HepG2 (cell line): ENCODE data around the gene APC2. TPM values are rescaled to one million over a fixed set of nuclear protein-coding genes. Genes with fewer than 3 reads are reported as not detected.

Experiments used
- BRD4 ChIP-seq: sonication (generic); formaldehyde crosslinking; IDR thresholded peaks from 2 replicates; pipeline ENCODE4 v1.4.0; 2020; ENCODE audit warnings: missing genetic modification reagents
- CTCF ChIP-seq: sonication (generic); formaldehyde crosslinking; IDR thresholded peaks from 2 replicates; pipeline ENCODE4 v1.5.0; 2020; ENCODE audit warnings: mild to moderate bottlenecking, missing genetic modification reagents, moderate library complexity
- DNMT1 ChIP-seq: sonication (generic); formaldehyde crosslinking; IDR thresholded peaks from 2 replicates; pipeline ENCODE4 v1.5.1; 2020; ENCODE audit warnings: mild to moderate bottlenecking, missing genetic modification reagents
- HES4 ChIP-seq: sonication (generic); formaldehyde crosslinking; IDR thresholded peaks from 2 replicates; pipeline ENCODE4 v1.9.0; 2021; ENCODE audit warnings: mild to moderate bottlenecking, missing genetic modification reagents, borderline replicate concordance
- HMGXB4 ChIP-seq, 2 experiments: sonication (generic) in 1 of 2; formaldehyde crosslinking in 1 of 2; IDR thresholded peaks; 2 replicates each; pipeline versions ENCODE4 v1.4.0 to v1.6.1; 2018 to 2020; ENCODE audit warnings: missing genetic modification reagents in 2 of 2, borderline replicate concordance in 1 of 2, low read depth in 1 of 2, mild to moderate bottlenecking in 1 of 2, missing biosample characterization in 1 of 2
- HNRNPK ChIP-seq: fragments of 200-400 bp; formaldehyde crosslinking; IDR thresholded peaks from 2 replicates; pipeline ENCODE4 v1.6.1; 2018; ENCODE audit warnings: low read length, low read depth, moderate library complexity, mild to moderate bottlenecking; ENCODE audit not compliant: poor library complexity, severe bottlenecking
- HOXA3 ChIP-seq: sonication (generic); formaldehyde crosslinking; IDR thresholded peaks from 2 replicates; pipeline ENCODE4 v1.5.0; 2020; ENCODE audit warnings: missing genetic modification reagents
- KLF11 ChIP-seq: IDR thresholded peaks from 2 replicates; pipeline ENCODE4 v1.6.1; 2016; ENCODE audit warnings: missing compliant biosample characterization
- NFYC ChIP-seq: IDR thresholded peaks from 2 replicates; pipeline ENCODE4 v1.6.1; 2016; ENCODE audit warnings: missing genetic modification reagents, missing compliant biosample characterization
- NR2F2 ChIP-seq: IDR thresholded peaks from 2 replicates; pipeline ENCODE4 v1.6.1; 2012; ENCODE audit warnings: low read depth, inconsistent platforms, borderline replicate concordance
- NRL ChIP-seq: sonication (generic); formaldehyde crosslinking; IDR thresholded peaks from 2 replicates; pipeline ENCODE4 v1.5.0; 2020; ENCODE audit warnings: missing genetic modification reagents, mild to moderate bottlenecking, moderate library complexity, borderline replicate concordance
- PLRG1 ChIP-seq: fragments of 450-650 bp; conservative IDR thresholded peaks from 2 replicates; pipeline ENCODE4 v1.6.1; 2016
- RAD21 ChIP-seq: fragments of 450-650 bp; formaldehyde crosslinking; IDR thresholded peaks from 2 replicates; pipeline ENCODE4 v1.5.0; 2020; ENCODE audit warnings: mild to moderate bottlenecking
- RBFOX2 ChIP-seq: fragments of 200-400 bp; formaldehyde crosslinking; IDR thresholded peaks from 2 replicates; pipeline ENCODE4 v1.6.1; 2017; ENCODE audit warnings: low read depth, mild to moderate bottlenecking, low read length
- SALL1 ChIP-seq: sonication (generic); formaldehyde crosslinking; IDR thresholded peaks from 2 replicates; pipeline ENCODE4 v1.8.0; 2022; ENCODE audit warnings: mild to moderate bottlenecking, missing genetic modification reagents
- SNRNP70 ChIP-seq: fragments of 200-400 bp; formaldehyde crosslinking; IDR thresholded peaks from 2 replicates; pipeline ENCODE4 v1.6.1; 2017; ENCODE audit warnings: mild to moderate bottlenecking, low read depth, low read length, moderate library complexity
- ZGPAT ChIP-seq: IDR thresholded peaks from 2 replicates; pipeline ENCODE4 v1.6.1; 2016; ENCODE audit warnings: mild to moderate bottlenecking
- ZKSCAN1 ChIP-seq: fragments of 150-350 bp; IDR thresholded peaks from 2 replicates; pipeline ENCODE4 v1.6.1; 2014; ENCODE audit warnings: low read length
- ZNF205 ChIP-seq: IDR thresholded peaks from 2 replicates; pipeline ENCODE4 v1.6.1; 2018; ENCODE audit warnings: missing biosample characterization, missing genetic modification reagents
- ZNF264 ChIP-seq: sonication (generic); formaldehyde crosslinking; IDR thresholded peaks from 2 replicates; pipeline ENCODE4 v1.4.0; 2020; ENCODE audit warnings: missing genetic modification reagents
- ZNF34 ChIP-seq: sonication (generic); formaldehyde crosslinking; IDR thresholded peaks from 2 replicates; pipeline ENCODE4 v1.4.0; 2020; ENCODE audit warnings: mild to moderate bottlenecking, missing genetic modification reagents, borderline replicate concordance
- ZNF563 ChIP-seq: sonication (generic); formaldehyde crosslinking; IDR thresholded peaks from 2 replicates; pipeline ENCODE4 v1.8.0; 2022; ENCODE audit warnings: mild to moderate bottlenecking, moderate library complexity, missing genetic modification reagents
- ZNF607 ChIP-seq: sonication (generic); formaldehyde crosslinking; IDR thresholded peaks from 2 replicates; pipeline ENCODE4 v1.5.1; 2020; ENCODE audit warnings: missing genetic modification reagents, mild to moderate bottlenecking, borderline replicate concordance
- ZNF704 ChIP-seq: sonication (generic); formaldehyde crosslinking; IDR thresholded peaks from 2 replicates; pipeline ENCODE4 v1.8.1; 2023; ENCODE audit warnings: mild to moderate bottlenecking, inconsistent platforms, moderate library complexity, missing genetic modification reagents, borderline replicate concordance
- ZNF841 ChIP-seq: sonication (generic); formaldehyde crosslinking; IDR thresholded peaks from 2 replicates; pipeline ENCODE4 v1.8.1; 2023; ENCODE audit warnings: missing genetic modification reagents, borderline replicate concordance
- polyA plus RNA-seq, 8 experiments: library from polyadenylated mRNA; depleted of rRNA in 3 of 8; stranded (reverse) in 7 of 8; unstranded in 1 of 8; fragments of >200 nt; fragmentation: Illumina TruSeq in 4 of 8; extraction: Trizol in 4 of 8; gene quantifications; 2 replicates each; pipeline versions ENCODE4 v1.2.1 to v1.2.3, GENCODE V29; 2011 to 2016; ENCODE audit warnings: low read depth in 4 of 8, missing spikeins in 1 of 8, mixed read lengths in 1 of 8; ENCODE audit not compliant: insufficient read depth in 1 of 8
- total RNA-seq, 5 experiments: library from RNA; depleted of rRNA; stranded (reverse); fragments of >200 nt; fragmentation: Illumina TruSeq; extraction: Trizol; gene quantifications; 2 replicates each; pipeline ENCODE4 v1.2.3, GENCODE V29; 2016; ENCODE audit warnings: low read depth in 1 of 5

APC2 gene
- total and polyA plus RNA-seq, 2 of the 13 experiments (the other 11 are each of a cell fraction or from before 2014, with no cell fraction given), result 0.08 to 0.22 TPM

- TF ChIP-seq SALL1 (peak; percentile 32; the same call in 1 of the 2 replicates), PLRG1 (no peak), HNRNPK (no peak), CTCF (CRISPR knock-in tag) (peak; percentile 51; the same call in 1 of the 2 replicates), NRL (CRISPR knock-in tag) (no peak), ZNF607 (peak; percentile 84; the same call in 1 of the 2 replicates), ZNF205 (CRISPR knock-in tag) (no peak), ZNF264 (CRISPR knock-in tag) (no peak), DNMT1 (CRISPR knock-in tag) (0 out of 2 replicates have a peak, but pooled peaks have one; percentile 40), RAD21 (CRISPR knock-in tag) (peak; percentile 38; the same call in 1 of the 2 replicates), ZGPAT (CRISPR knock-in tag) (no peak), ZNF563 (CRISPR knock-in tag) (peak; percentile 80; the same call in 1 of the 2 replicates), ZKSCAN1 (no peak), BRD4 (CRISPR knock-in tag) (peak; percentile 79), KLF11 (CRISPR knock-in tag) (no peak), ZNF841 (CRISPR knock-in tag) (no peak), ZNF34 (CRISPR knock-in tag) (no peak), NR2F2 (no peak), HOXA3 (CRISPR knock-in tag) (peak; percentile 32; the same call in 1 of the 2 replicates), HMGXB4 (CRISPR knock-in tag; IDR thresholded peaks at IDR 0.05; ENCODE audit: borderline replicate concordance in 1 of 2, low read depth in 1 of 2) (peak in 1 of 2 experiments; percentile 41; a peak in 1 of 4 replicates), HES4 (peak; percentile 43; the same call in 1 of the 2 replicates), SNRNP70 (no peak), RBFOX2 (peak; percentile 93), NFYC (no peak), ZNF704 (CRISPR knock-in tag) (no peak)
Observed at GRCh38 chr19:1401138-1401888, 48.6 kb upstream of the APC2 start, which contains the start of gene GAMT (continued).
